ENCODE results near the gene CCDC142.

CCDC142 gene

DNA sequence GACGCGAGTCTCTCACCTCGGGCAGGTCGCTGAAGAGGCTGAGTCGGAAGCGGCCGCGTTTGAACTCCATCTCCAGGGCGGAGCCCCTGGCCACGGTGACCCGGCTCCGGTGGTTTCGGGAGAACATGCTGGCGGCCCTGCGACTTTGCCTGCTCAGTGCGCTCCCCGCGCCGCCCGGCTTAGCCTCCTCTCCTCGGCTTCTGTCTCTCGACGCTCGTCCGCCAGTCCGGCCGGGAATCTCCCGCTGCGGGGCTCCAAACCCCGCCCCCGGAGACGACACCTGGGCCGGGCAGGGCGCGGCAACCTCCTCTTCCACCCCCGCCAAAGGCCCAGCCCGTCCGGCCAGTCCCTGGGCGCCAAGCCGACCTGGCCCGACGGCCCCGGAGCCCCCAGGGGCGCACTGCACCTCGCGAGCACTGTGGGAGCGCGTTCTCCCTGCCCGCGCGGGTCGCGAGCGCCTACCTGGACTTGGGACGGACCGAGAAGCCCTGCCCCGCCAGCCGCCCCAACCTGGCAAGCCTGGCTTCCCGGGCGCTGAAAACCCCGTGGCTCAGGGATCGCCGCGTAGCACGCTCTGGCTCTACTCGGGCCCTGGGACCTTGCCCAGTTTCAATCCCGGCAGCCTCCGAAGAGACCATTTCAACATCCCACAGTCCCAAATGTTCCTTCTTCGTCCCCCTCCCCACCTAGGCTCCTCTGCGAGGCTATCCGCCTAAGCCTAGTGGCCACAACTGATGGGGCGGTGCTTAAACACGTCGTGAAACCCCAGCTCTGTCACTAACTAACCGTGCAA is 40.9 kb downstream of the CCDC142 start, which contains the start of gene RTKN:
Gene RTKN, minus strand, starts transcription at position 248 of the 793 bp plus-strand sequence. Its CDS starts 121 bp downstream, at position 127.
- DNase-seq (ENCODE audit: low read depth) = no peak

DNA sequence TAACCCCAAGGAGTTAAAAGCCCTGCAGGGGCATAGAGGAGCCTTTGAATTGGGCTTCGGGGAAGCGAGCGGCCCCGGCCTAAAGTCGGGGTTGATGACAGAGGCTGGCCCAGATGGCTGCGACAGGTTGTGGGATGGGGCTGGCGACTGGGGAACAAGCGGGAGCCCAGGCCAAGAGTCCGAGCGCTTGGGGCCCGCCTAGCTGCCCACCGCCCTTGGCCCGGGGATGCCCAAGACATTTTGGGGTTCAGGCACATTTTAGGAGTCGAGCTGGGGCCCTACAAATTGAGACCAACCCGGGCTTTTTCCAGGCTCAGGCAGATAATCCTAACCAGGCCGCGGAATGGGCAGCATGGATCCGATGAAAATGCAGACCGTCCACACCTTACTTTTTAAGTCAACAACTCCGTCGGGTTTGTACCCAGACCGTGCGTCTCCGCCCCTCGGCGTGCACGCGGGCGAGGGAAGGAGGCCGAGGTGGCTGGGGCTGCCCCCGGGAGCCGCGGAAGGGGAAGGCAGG is 41.6 kb downstream of the CCDC142 start:
- no peak for DNase-seq (ENCODE audit: low read depth)

DNA sequence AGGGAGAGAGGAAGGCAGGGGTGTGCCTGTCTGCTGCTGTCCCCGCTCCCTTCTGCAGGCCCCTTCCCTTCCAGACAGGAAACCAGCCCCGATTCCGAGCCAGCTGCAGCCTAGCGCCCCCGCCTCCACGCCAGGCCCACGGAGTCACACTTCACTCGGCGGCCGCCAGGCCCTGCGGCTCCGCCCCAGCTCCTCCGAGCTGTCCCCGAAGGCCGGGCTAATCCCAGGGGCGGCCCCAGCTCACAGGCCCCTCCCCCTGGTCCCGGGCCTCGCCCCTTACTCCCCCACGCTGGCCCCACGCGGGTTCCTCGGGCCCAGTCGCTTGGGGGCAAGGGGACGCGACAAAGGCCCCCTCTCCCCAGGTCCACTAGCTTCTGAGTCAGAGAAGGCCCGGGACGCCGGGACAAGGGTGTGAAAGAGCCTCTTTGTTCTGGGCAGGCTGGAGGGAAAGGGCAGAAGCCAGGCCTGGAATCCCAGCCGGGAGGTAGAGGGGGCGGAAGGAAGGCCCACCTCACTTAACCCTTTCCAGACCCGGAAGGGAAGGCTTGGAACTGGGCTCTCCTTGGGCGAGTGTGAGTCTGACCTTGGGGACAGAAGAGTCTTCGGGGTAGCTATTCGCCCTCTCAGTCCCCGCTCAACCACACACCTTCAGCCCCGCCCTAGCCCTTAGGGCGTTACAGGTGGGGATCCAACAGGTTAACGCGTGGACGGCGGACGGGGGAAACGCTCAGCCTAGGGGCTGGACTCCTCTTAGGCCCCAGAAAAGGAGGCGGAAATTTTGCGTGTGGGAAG is 42.2 kb downstream of the CCDC142 start:
- DNase-seq (ENCODE audit: low read depth) = peak; percentile 83

DNA sequence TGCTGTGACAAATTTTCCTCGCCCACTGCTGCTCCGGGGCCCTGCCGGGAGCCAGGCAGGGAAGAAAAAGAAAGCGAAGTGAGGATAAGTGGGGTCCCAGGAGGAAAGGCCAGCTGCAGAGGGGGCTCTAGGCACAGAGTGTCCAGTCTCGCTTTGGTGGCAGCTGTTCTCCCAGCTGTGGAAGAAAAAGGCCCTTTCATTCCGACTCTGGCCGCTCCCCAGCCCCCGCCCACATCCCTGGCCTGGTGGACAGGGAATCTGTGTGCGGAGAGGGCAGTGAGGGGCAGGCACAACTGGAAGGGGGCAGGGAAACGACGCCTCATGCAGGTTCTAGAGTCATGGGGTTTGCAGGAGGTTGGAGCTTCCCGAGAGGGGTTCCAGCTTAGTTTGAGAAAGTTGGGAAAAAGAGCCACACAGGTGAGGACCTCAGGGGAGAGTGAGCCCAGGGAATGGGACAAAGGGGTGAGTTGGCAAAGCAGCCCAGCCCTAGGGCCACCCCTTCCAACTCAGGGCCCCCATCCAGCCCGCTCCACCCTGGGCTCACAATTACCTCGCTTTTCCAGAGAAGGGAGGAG is 42.9 kb downstream of the CCDC142 start:
- peak; percentile 66 for DNase-seq (ENCODE audit: low read depth)

DNA sequence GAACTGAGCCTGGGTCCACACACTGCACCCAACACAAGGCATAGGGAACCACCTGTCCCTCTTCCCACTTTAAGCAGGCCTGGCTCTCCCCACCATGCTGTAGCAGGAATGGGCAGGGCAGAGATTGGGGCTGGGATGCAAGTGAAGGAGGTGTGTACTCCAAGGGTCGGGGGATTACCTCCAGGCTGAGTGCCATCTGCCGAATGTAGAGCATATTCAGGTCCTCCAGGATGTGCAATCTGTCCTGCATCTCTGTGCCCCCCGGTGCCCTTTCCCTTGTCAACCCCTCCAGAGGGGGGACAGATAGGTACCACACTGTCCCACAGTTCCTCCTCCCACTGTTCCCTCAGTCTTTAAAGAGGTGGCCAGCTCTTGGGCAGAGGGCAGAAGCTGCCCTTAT is 43.4 kb downstream of the CCDC142 start:
- DNase-seq (ENCODE audit: low read depth) = no peak

DNA sequence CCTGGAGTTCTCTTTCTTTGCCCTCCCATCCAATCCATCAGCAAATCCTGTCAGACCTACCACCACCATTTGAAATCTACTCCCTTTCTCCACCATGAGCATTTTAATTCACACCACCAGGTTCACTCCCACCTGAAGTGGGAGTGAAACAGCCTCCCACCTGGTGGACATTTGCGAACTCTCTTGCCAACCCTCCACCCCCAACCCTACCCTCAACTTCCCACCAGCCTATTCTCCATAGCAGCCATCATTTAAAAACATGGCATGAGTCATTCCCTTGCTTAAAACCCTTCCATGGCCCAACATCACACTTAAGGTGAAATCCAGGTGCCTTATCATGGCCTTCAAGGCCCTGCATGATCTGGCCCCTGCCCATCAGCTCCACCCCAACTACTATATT is 44.5 kb downstream of the CCDC142 start:
- DNase-seq (ENCODE audit: low read depth) = no peak

DNA sequence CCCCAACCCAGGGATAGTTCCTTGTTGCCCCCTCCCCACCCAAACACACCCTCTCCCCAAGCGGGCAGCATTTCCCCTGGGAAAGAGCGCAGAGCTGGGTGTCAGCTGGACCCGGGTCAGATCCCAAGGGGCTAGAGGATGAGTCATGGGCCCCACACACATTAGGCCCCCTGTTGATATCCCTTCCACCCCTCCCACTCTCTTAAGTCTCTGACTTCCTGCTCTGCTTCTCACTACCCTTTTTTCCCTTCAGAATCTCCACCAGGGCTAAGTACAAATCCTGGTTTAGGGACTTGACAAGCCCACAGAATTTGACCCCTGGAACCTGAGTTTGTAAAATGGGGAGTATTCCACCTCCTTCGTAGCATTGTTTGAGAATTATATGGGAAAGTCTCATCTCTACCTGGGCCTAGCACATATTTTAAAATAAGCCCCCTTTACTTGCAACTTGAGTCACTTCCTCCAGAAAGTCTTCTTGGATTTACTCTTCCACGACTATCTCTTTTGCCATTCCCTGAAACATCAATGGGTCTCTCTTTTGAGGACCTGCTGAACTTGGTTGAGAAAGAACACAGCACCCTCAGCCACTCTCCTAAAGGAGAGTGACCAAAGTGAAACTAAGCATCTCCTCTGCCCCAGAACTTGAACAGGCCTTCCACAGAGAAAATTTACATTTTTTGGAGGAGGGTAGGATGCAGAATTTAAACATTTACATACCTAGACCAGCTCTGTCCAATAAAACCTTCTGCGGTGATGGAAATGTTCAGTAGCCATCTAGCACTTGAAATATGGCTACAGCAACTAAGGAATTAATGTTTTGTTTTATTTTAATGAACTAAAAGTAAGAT is 45.7 kb downstream of the CCDC142 start:
- no peak for DNase-seq (ENCODE audit: low read depth)

DNA sequence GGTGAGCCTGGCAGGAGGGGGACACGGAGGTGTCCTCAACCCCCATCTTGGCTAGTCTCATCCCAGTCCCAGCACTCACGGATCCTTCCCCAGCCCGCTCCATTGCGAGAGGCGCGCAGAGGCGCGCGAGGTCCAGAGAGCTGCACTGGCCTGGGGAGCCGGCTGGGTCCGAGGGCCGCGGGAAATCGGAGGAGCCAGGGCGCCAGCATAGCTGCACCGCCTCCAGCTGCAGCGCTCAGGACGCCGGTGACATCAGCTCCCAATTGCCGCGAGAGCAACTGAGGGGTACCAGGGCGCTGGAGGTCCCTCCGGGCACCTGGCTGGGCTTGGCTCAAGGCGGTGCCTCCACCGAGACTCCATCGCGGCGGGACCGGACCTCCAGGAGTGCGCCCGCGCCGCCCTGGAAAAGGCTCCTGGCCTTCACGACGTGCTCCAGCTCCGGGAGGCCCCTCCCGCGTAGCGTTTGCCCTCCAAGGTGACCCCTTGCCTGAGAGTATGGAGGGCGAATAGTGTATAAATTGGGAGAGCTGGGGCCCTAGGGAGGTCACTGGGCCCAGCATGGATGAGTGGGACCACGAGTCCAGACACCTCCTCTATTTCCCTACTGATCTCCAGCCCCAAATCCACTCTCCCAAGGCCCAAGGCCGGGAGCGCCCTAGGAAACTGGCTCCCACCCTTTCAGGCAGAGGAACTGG is 46.5 kb downstream of the CCDC142 start:
- no peak for DNase-seq (ENCODE audit: low read depth)

DNA sequence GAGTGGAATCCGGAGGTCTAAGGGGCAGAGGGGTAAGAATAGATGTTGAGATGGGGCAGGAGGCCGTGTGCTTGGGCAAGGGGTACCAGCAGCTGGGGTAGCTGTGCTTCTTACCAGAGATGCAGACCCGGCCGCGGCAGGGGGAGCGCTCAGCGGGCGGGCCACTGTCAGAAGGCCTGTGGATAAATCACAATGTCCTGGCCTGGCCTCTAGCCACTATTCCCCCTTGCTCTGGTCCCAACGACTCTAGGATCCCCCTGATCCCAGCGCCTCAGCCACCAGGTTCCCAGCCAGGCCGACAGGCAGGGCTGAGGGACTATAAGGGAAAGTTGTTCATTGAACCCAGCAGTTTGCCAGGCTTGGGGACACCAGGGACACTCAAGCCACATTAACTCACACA is 52.3 kb downstream of the CCDC142 start:
- no peak for DNase-seq (ENCODE audit: low read depth)

DNA sequence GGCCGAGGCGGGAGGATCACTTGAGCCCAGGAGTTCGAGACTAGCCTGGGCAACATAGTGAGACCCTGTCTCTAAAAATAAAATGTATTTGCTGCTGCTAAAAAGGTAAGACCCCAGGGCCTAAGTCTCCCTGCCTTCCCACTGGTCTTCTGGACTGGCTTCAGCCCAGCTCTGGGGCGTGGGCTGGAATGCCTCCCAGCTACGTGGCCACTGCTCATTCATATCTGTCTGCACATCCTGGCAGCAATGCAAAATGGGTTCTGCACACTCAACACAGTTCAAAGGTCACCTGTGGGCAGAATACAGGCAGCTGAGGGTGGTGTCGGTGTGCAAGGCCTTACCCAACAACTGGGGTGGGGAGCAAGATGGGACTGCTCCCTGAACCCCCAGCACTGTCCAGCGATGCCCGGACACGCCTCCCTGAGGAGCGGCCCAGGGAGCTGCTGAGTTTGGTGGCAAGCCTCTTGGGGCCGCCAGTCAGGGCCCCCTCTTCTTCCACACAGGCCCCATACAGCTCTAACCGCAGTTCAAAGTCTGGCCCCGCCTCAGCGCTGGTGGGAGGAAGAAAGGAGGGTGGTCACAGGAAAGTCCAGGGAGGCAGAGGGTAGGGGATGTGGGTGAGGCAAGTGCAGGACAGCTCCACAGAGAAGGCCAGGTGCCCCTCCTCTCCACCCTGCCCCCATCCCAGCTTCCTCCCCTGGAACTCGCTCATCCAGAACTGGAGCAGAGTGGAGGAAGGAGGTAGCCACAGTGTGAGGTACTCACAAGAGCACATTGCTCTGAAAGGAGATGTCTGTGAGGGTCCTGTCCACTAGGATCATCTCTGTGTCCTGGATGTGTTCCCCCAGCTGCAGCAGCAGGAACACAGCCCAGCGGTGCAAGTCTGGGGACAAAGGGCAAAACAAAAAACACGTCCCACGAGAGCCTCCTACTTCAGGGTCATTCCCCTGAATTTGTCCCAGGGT is 53.0 kb downstream of the CCDC142 start:
- no peak for DNase-seq (ENCODE audit: low read depth)

DNA sequence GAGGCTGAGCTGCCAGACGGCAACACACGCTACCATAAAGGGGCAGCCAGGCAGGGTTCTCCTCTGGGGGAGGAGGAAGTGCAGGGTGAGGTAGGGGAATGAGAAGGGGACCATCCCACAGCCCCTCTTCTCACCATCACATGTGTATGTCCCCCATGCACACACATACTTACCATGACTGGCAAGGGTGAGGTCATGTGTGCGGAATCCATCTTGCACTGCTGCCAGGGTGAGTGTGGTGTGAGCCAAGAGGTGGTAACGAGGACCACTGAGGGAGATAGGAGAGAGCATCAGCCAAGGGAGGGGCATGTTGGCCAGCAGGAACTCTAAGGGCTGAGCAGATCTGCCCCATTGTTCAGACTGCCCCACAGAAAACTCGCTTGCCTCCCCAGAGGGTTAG is 54.1 kb downstream of the CCDC142 start:
- no peak for DNase-seq (ENCODE audit: low read depth)

DNA sequence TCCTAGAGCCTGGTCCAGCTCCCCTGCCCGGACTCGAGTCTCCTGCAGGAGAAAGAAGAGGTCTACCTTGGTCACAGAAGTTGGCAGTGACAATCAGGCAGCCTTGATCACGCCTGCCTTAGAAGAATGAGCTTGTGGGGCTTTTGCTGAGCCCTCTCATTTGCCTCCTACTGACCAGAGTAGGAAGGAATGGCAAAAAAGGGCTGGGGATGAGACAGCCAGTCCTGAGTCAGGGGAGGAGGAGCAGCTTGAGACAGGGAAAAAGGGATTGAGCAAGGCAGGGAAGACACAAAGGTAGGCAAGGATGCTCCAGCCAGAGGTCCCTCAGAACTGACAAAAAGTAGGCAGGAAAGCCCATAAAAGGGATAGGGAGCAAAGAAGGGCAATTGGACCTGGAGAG is 55.2 kb downstream of the CCDC142 start:
- DNase-seq (ENCODE audit: low read depth) = peak; percentile 53

DNA sequence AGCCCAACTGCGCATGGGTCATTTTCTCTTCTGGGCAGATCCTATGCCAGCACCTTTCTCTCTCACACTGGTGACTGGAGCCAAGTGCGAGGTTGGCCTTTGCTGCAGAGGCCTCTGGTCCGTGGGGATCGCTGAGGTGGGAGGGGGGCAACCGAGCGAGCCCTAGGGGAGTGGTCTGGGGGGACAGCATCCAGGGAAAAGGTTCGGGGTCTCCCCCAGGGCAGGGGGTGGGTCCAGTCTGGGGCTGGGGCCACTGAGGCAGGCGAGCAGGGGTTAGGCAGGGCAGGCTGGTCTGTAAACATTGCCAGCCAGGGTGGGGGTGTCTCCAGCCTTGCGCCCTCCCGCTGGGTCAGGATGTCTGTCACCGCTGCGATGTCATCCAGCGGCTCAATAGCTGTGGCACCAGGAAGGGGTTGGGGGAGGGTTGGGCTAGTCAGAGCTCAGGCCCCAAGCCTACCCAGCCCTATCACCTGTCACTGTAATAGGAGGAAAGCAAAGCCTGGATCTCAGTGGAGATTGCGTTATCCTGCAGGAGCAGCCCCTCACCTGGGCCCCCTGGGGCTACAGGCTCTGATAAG is 56.5 kb downstream of the CCDC142 start:
- DNase-seq (ENCODE audit: low read depth) = no peak

DNA sequence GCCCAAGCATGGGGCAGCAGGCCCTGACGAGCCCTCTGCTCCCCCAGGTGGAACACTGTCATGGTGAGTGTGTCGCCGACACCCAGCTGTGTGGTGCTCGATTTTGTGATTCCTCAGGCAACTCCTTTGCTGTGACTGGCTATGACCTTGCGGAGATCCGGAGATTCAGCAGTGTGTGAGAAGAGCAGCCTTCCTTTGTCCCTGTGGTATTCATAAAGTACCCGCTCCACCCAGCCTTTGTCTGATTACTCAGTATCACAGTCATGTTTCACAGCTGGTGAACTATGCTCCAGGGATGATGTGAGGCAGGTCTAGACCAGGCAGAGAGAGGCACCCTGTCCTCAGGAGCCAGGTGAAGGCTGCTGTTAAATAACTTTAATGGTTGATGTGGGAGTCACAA is 57.3 kb downstream of the CCDC142 start:
- peak; percentile 22 for DNase-seq (ENCODE audit: low read depth)

DNA sequence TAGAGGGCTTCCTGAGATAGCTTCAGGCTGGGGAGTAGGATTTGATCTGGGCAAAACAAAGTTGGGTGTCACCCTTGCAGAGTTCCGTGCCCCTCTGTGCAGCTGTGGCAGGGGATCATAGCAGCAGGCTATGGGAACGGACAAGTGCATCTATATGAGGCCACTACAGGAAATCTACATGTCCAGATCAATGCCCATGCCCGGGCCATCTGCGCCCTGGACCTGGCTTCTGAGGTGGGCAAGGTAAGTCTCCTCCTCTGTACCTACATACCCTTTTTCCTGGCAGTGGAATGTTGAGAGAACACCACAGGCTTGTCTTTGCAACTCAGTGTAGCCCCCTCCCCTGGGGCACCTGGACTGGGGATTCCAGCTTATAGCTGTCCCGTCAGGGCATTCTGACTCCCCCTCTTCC is 57.8 kb downstream of the CCDC142 start:
- DNase-seq (ENCODE audit: low read depth) = no peak

DNA sequence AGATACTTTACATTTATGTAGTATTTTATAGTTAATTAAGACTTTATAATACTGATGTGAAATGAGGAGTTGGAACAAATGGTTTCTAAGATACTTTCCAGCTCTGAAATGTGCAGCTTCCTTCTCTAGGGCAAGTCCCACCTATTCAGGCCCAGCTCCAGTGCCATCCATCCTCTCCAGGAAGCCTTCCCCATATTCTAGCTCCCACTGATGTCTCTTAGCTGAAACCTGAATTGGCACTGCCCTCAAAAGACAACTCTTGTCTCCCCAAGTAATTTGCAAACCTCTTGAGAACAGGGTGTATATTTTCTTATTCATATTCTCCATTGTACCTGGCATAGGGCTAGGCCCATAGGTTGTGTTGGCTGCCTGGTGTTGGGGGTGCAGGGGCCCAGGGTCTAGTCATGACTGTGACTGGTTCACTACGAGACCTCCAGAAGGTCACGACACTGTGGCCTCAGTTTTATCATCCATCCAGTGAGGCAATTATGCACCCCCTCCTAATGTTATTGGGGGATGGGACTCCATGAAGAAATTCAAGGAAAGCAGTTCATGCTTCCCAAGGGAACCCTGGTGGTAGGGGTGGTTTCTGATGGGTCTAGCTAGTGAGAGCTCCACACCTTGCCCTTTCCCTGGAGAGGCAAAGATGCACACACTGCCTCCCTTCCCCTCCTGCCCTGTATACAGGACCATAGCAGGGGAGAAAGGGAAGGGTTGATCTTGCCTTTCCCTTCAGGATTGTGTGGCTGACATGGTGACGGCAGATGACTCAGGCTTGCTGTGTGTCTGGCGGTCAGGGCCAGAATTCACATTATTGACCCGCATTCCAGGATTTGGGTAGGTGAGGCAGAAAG is 58.4 kb downstream of the CCDC142 start:
- DNase-seq (ENCODE audit: low read depth) = peak; percentile 30
